Endodermal cell (in vitro differentiated cells): ENCODE data around the gene AARS2. TPM values are rescaled to one million over a fixed set of nuclear protein-coding genes. Genes with fewer than 3 reads are reported as not detected.

Experiments used
- DNase-seq: peaks from one replicate; pipeline ENCODE4 v3.0.0-alpha.2; 2017
- H3K27ac ChIP-seq: 2 replicates; pipeline ENCODE4 v1.5.1; 2013; ENCODE audit warnings: mild to moderate bottlenecking, low read depth, low read length, moderate library complexity
- H3K27me3 ChIP-seq: 2 replicates; pipeline ENCODE4 v1.6.1; 2013; ENCODE audit warnings: mild to moderate bottlenecking, low read length, moderate library complexity; ENCODE audit not compliant: insufficient read depth, control insufficient read depth, poor library complexity, severe bottlenecking
- H3K36me3 ChIP-seq: 2 replicates; pipeline ENCODE4 v1.7.0; 2013; ENCODE audit warnings: mild to moderate bottlenecking, low read length, moderate library complexity; ENCODE audit not compliant: control insufficient read depth, insufficient read depth
- H3K4me1 ChIP-seq: one replicate; pipeline ENCODE4 v1.7.0; 2013; ENCODE audit warnings: low read length; ENCODE audit not compliant: control insufficient read depth, insufficient read depth
- H3K4me3 ChIP-seq: 2 replicates; pipeline ENCODE4 v1.5.1; 2013; ENCODE audit warnings: mild to moderate bottlenecking, low read length, moderate library complexity
- H3K9ac ChIP-seq: 2 replicates; pipeline ENCODE4 v1.6.1; 2013; ENCODE audit warnings: mild to moderate bottlenecking, low read length, moderate library complexity; ENCODE audit not compliant: poor library complexity, severe bottlenecking; ENCODE audit errors: extremely low read depth
- H3K9me3 ChIP-seq: 2 replicates; pipeline ENCODE4 v1.6.1; 2013; ENCODE audit warnings: mild to moderate bottlenecking, low read length, moderate library complexity; ENCODE audit not compliant: control insufficient read depth
- H3K27ac Mint-ChIP-seq: 2 replicates; pipeline ENCODE4 v1.8.0; 2020; ENCODE audit warnings: mixed read lengths
- H3K27me3 Mint-ChIP-seq: 2 replicates; pipeline ENCODE4 v1.8.0; 2021; ENCODE audit warnings: mild to moderate bottlenecking, mixed read lengths; ENCODE audit not compliant: insufficient read depth
- H3K36me3 Mint-ChIP-seq: 2 replicates; pipeline ENCODE4 v1.8.0; 2020; ENCODE audit warnings: low read depth, mixed read lengths
- H3K4me1 Mint-ChIP-seq: 2 replicates; pipeline ENCODE4 v1.8.0; 2020; ENCODE audit warnings: mixed read lengths
- H3K4me3 Mint-ChIP-seq: 2 replicates; pipeline ENCODE4 v1.8.0; 2020; ENCODE audit warnings: mild to moderate bottlenecking, moderate library complexity, mixed read lengths
- H3K9me3 Mint-ChIP-seq: 2 replicates; pipeline ENCODE4 v1.8.0; 2020; ENCODE audit warnings: mild to moderate bottlenecking, mixed read lengths
- WGBS, 2 experiments: methylation state at CpG; one replicate each; pipeline versions ENCODE4 v1.1.5 to v1.1.7; 2013; ENCODE audit warnings: missing lambda C conversion rate in 2 of 2, mixed read lengths in 1 of 2; ENCODE audit not compliant: insufficient coverage in 1 of 2, insufficient read length in 1 of 2; 5-methylcytosine and 5-hydroxymethylcytosine counted together
- total RNA-seq, 2 donors: library from RNA; stranded (reverse); fragmentation: NEBNext Ultra II Directional in 1 of 2; extraction: Animal tissue kit (Norgen Biotek cat#: 25700) in 1 of 2; gene quantifications; 2 replicates in 1 of 2; 3 replicates in 1 of 2; pipeline ENCODE4 v1.2.1, GENCODE V29; 2021
- TF ChIP-seq, protein P1 (sequence below): fragments of 200-600 bp; sonication (generic); conservative IDR thresholded peaks from 2 replicates; pipeline ENCODE4 v1.5.0; 2021; ENCODE audit warnings: antibody characterized with exemption, mild to moderate bottlenecking

The AARS2 gene
- total RNA-seq, 2 donors from 2014 or later, result 22.9 to 24.7 TPM

DNA sequence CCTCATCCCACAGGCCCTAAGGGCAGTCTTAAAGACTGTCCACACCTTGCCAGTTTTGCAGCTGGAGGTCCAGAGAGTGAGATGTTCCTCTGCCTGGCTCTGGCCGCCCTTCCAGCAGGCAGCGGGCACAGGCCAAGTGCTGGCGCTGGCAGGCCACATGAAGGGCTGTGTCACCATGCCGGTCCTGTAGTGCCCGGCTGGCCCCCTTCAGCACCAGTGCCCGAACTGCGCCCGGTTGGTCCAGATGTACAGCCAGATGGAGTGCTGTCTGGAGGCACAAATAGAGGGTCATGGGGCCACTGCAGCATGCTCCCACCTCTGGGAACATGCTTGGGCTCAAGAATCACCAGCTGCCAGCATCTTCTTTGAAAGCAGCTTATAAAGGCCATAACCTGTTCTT is 51.6 kb downstream of the AARS2 start:
- H3K27me3 ChIP-seq, result no peaks in the 10 kb centered on the region
- Mint-ChIP-seq H3K9me3 (no peaks in the 10 kb centered on the region), H3K36me3 (peaks cover 2% of the 10 kb centered on the region), H3K4me1 (peaks cover 27% of the 10 kb centered on the region), H3K27ac (no peak overlapping the region), H3K4me3 (no peak overlapping the region), H3K27me3 (peaks cover 15% of the 10 kb centered on the region)
- DNase-seq, result no peak
- H3K4me3 ChIP-seq, result no peak overlapping the region
- TF ChIP-seq, protein P1, sequence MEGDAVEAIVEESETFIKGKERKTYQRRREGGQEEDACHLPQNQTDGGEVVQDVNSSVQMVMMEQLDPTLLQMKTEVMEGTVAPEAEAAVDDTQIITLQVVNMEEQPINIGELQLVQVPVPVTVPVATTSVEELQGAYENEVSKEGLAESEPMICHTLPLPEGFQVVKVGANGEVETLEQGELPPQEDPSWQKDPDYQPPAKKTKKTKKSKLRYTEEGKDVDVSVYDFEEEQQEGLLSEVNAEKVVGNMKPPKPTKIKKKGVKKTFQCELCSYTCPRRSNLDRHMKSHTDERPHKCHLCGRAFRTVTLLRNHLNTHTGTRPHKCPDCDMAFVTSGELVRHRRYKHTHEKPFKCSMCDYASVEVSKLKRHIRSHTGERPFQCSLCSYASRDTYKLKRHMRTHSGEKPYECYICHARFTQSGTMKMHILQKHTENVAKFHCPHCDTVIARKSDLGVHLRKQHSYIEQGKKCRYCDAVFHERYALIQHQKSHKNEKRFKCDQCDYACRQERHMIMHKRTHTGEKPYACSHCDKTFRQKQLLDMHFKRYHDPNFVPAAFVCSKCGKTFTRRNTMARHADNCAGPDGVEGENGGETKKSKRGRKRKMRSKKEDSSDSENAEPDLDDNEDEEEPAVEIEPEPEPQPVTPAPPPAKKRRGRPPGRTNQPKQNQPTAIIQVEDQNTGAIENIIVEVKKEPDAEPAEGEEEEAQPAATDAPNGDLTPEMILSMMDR, result no peak
- H3K9me3 ChIP-seq, result no peaks in the 10 kb centered on the region
- peaks cover 3% of the 10 kb centered on the region for H3K36me3 ChIP-seq
- no peak overlapping the region for H3K9ac ChIP-seq
- H3K27ac ChIP-seq, result no peak overlapping the region
- peaks cover 5% of the 10 kb centered on the region for H3K4me1 ChIP-seq
- 97 to 100% methylated on average over 8 of the region's 8 CpGs for WGBS, 2 experiments

DNA sequence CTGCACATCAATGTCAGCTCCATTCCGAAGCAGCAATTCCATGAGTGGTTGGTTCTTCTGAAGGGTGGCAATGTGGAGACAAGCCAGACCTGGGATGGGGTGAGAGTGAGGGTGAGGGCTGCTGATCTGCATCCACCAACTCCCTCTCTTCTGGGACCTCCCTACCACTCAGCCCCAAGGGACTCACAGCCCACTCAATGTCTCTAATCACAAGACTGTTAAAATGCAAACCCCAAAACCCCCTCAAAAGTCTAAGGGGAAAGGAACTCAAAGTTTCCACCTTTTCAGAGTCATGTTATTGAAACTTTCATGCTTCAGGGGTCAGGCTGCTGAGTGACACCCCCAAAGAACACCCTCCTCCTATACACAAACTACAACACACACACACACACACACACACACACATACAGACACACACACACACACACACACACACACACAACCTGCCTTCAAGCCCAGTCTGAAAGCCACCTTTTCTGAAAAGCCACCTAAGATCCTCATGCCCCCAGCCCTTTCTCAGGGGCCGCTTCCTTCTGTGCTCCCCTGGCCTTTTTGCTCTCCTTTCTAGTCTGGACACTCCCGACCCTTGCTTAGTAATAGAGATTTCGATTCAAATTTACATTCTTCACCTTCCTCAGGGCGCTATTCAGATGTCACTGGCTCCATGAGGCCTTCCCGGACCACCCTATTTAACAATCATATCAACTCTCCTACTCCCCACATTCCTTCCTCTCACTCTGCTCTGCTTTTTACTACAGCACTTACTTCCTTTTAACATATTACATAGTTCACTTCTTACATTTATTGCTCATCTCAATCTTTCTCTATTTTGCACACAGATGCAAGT is 52.5 kb downstream of the AARS2 start:
- Histone ChIP-seq H3K9me3 (no peaks in the 10 kb centered on the region), H3K27ac (no peak overlapping the region), H3K4me1 (peaks cover 8% of the 10 kb centered on the region), H3K27me3 (no peaks in the 10 kb centered on the region), H3K9ac (no peak overlapping the region), H3K4me3 (no peak overlapping the region), H3K36me3 (peaks cover 6% of the 10 kb centered on the region)
- no peak overlapping the region for H3K27ac Mint-ChIP-seq
- no peak for DNase-seq
- H3K9me3 Mint-ChIP-seq, result no peaks in the 10 kb centered on the region
- H3K36me3 Mint-ChIP-seq, result peaks cover 5% of the 10 kb centered on the region
- peaks cover 10% of the 10 kb centered on the region for H3K27me3 Mint-ChIP-seq
- H3K4me3 Mint-ChIP-seq, result no peak overlapping the region
- H3K4me1 Mint-ChIP-seq, result peaks cover 36% of the 10 kb centered on the region
- 86 to 87% methylated on average over 4 to 6 of the region's 6 CpGs for WGBS, 2 experiments
- TF ChIP-seq, protein P1, result no peak

DNA sequence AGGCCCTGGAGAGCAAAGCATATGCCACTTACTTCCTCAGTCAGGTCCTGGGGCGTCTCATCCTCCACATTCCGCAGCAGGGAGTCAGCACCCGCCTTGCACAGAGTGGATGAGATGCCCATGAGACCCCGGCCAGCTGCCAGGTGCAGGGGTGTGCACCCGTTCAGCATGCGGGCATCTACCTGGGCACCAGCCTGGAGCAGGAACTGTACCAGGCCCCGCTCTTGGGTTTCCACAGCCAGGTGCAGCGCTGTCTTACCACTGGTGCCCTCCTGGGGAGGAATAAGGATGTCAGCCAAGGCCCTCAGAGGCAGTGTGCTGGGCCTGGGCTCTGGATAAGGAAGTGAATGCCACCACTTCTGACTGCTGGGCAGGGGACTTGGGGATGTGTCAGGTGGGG is 53.1 kb downstream of the AARS2 start:
- Mint-ChIP-seq H3K4me1 (peaks cover 40% of the 10 kb centered on the region), H3K9me3 (no peaks in the 10 kb centered on the region), H3K36me3 (peaks cover 12% of the 10 kb centered on the region), H3K27ac (no peak overlapping the region), H3K4me3 (no peak overlapping the region), H3K27me3 (peaks cover 10% of the 10 kb centered on the region)
- H3K4me1 ChIP-seq, result peaks cover 8% of the 10 kb centered on the region
- H3K36me3 ChIP-seq, result peaks cover 9% of the 10 kb centered on the region
- TF ChIP-seq, protein P1, result no peak
- DNase-seq, result no peak
- no peaks in the 10 kb centered on the region for H3K27me3 ChIP-seq
- H3K9ac ChIP-seq, result no peak overlapping the region
- no peak overlapping the region for H3K4me3 ChIP-seq
- no peak overlapping the region for H3K27ac ChIP-seq
- WGBS, 2 experiments, result 94 to 100% methylated on average over 7 to 8 of the region's 8 CpGs
- H3K9me3 ChIP-seq, result no peaks in the 10 kb centered on the region
